Measurements from ENCODE around the gene CLASP1.

CLASP1 gene

GRCh38 chr2:121577381-121577780 lies 71.9 kb downstream of the CLASP1 start:
- no peak overlapping the region for H3K4me3 ChIP-seq (ENCODE audit: low read depth, low read length)
- no peak for TF ChIP-seq CTCF (IDR thresholded peaks at IDR 0.05; ENCODE audit: borderline replicate concordance, insufficient read depth, low read depth, low read length)

GRCh38 chr2:121576263-121576662 lies 73.0 kb downstream of the CLASP1 start:
- H3K4me3 ChIP-seq (ENCODE audit: low read depth, low read length): no peak overlapping the region
- TF ChIP-seq CTCF (IDR thresholded peaks at IDR 0.05; ENCODE audit: borderline replicate concordance, insufficient read depth, low read depth, low read length): no peak

- no peak overlapping the region for H3K4me3 ChIP-seq (ENCODE audit: low read depth, low read length)
- TF ChIP-seq CTCF (IDR thresholded peaks at IDR 0.05; ENCODE audit: borderline replicate concordance, insufficient read depth, low read depth, low read length): no peak
Observed at GRCh38 chr2:121575800-121576199, 73.5 kb downstream of the CLASP1 start.

- no peak for TF ChIP-seq CTCF (IDR thresholded peaks at IDR 0.05; ENCODE audit: borderline replicate concordance, insufficient read depth, low read depth, low read length)
- H3K4me3 ChIP-seq (ENCODE audit: low read depth, low read length): no peak overlapping the region
Observed at GRCh38 chr2:121570667-121571055, 78.6 kb downstream of the CLASP1 start.

- no peak for TF ChIP-seq CTCF (IDR thresholded peaks at IDR 0.05; ENCODE audit: borderline replicate concordance, insufficient read depth, low read depth, low read length)
- H3K4me3 ChIP-seq (ENCODE audit: low read depth, low read length): no peak overlapping the region
Observed at GRCh38 chr2:121570036-121570666, 79.1 kb downstream of the CLASP1 start.

GRCh38 chr2:121567957-121568409 lies 81.3 kb downstream of the CLASP1 start:
- TF ChIP-seq CTCF (IDR thresholded peaks at IDR 0.05; ENCODE audit: borderline replicate concordance, insufficient read depth, low read depth, low read length): no peak
- no peak overlapping the region for H3K4me3 ChIP-seq (ENCODE audit: low read depth, low read length)

- no peak for TF ChIP-seq CTCF (IDR thresholded peaks at IDR 0.05; ENCODE audit: borderline replicate concordance, insufficient read depth, low read depth, low read length)
- no peak overlapping the region for H3K4me3 ChIP-seq (ENCODE audit: low read depth, low read length)
Observed at GRCh38 chr2:121567452-121567851, 81.8 kb downstream of the CLASP1 start.
